ENCODE measurements around the gene NFKBIA.

DNA sequence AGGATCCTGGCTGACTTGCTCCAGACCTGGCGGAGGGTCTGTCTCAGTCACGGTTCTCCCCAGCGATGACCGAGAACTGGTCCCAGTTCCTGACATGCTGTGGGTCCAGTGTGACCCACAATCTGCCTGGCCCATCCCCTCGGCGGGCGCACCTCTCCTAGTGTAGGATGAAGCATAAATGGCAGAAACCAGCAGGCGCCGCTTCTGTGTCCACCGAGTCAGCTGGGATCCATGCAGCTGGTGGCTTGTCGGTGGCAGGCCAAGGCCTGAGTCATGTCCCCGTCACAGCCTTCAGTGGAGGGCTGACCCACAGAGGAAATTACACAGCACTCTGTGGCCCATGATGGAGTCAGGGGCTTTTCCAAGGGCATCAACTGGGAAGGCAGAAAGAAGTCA, 38.5 kb downstream of the NFKBIA start:
- TF ChIP-seq, protein P1, sequence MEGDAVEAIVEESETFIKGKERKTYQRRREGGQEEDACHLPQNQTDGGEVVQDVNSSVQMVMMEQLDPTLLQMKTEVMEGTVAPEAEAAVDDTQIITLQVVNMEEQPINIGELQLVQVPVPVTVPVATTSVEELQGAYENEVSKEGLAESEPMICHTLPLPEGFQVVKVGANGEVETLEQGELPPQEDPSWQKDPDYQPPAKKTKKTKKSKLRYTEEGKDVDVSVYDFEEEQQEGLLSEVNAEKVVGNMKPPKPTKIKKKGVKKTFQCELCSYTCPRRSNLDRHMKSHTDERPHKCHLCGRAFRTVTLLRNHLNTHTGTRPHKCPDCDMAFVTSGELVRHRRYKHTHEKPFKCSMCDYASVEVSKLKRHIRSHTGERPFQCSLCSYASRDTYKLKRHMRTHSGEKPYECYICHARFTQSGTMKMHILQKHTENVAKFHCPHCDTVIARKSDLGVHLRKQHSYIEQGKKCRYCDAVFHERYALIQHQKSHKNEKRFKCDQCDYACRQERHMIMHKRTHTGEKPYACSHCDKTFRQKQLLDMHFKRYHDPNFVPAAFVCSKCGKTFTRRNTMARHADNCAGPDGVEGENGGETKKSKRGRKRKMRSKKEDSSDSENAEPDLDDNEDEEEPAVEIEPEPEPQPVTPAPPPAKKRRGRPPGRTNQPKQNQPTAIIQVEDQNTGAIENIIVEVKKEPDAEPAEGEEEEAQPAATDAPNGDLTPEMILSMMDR (IDR thresholded peaks at IDR 0.05; ENCODE audit: borderline replicate concordance, extremely low read depth, low read length, poor library complexity, severe bottlenecking) = no peak
- no peak for TF ChIP-seq EZH2 (IDR thresholded peaks at IDR 0.05; ENCODE audit: borderline replicate concordance, low read depth, low read length, severe bottlenecking)

All from DND-41 (cell line).